ENCODE results near the gene ARID1B. TPM values are rescaled to one million over a fixed set of nuclear protein-coding genes. Genes with fewer than 3 reads are reported as not detected.
A peak's percentile ranks its signal among the peaks of the same experiment; 100 is the strongest.
"Not testable (repeated sequence)": the region's sequence is repeated elsewhere in the genome, so short reads cannot be mapped to it uniquely, and the experiment has no call there.

The ARID1B gene
- total RNA-seq, 1 donor from 2014 or later = 62.1 TPM

DNA sequence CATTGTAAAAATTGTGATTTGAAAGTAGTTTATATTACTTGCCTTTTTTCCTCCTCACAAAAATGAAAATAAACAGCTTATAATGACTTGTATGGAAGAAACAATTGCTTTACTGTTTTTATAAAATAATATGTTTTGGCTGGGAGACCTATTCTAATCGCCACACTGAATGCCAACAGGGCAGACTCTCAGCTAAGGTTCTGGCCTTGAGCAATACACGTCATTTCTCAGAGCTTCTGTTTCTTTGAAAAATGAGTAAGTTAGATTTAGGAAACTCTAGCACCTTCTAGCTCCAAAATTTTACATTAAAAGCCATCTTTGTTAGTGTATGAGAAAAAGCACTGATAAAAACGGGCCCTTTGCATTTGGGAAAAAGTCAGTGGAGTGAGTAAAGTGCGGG is 166.6 kb downstream of the ARID1B start:
- H3K79me2 ChIP-seq (ENCODE audit: low read depth) = peaks cover 98% of the 10 kb centered on the region
- H3K4me3 ChIP-seq = no peak overlapping the region
- no peaks in the 10 kb centered on the region for H3K27me3 ChIP-seq
- no peaks in the 10 kb centered on the region for H3K36me3 ChIP-seq
- H3K27ac ChIP-seq = peak overlapping the region; percentile 2
- peaks cover 27% of the 10 kb centered on the region for H3K4me1 ChIP-seq
- H3K27me3 Mint-ChIP-seq (ENCODE audit: insufficient read depth, low read depth) = peaks cover 6% of the 10 kb centered on the region
- H3K9me3 Mint-ChIP-seq = no peaks in the 10 kb centered on the region
- peaks cover 75% of the 10 kb centered on the region for H4K20me1 ChIP-seq (ENCODE audit: low read depth)
- H3K4me1 Mint-ChIP-seq = peaks cover 55% of the 10 kb centered on the region
- DNase-seq (ENCODE audit: low spot score) = no peak
- H3K36me3 Mint-ChIP-seq = no peaks in the 10 kb centered on the region
- peaks cover 13% of the 10 kb centered on the region for H3F3A ChIP-seq (ENCODE audit: low read depth)
- H2AFZ ChIP-seq (replicated peaks) = no peak overlapping the region
- H3K9me3 ChIP-seq (ENCODE audit: low read depth) = no peaks in the 10 kb centered on the region
- H3K4me2 ChIP-seq = peak overlapping the region; percentile 60
- H3K27ac Mint-ChIP-seq = peak overlapping the region; percentile 87
- no peak overlapping the region for H3K4me3 Mint-ChIP-seq
- no peak overlapping the region for H3K9ac ChIP-seq
- TF ChIP-seq EZH2 (IDR thresholded peaks at IDR 0.05) = no peak
- no peak for TF ChIP-seq CTCF (IDR thresholded peaks at IDR 0.05)
- no peak for TF ChIP-seq EZH2phosphoT487 (IDR thresholded peaks at IDR 0.05)

- H3K9me3 Mint-ChIP-seq = no peaks in the 10 kb centered on the region
- H2AFZ ChIP-seq (replicated peaks) = no peak overlapping the region
- peaks cover 6% of the 10 kb centered on the region for H3K27me3 Mint-ChIP-seq (ENCODE audit: insufficient read depth, low read depth)
- H3K36me3 Mint-ChIP-seq = no peaks in the 10 kb centered on the region
- no peak overlapping the region for H3K9ac ChIP-seq
- no peak overlapping the region for H3K27ac ChIP-seq
- TF ChIP-seq EZH2 (IDR thresholded peaks at IDR 0.05) (no peak), EZH2phosphoT487 (IDR thresholded peaks at IDR 0.05) (no peak), CTCF (IDR thresholded peaks at IDR 0.05) (no peak)
- peaks cover 98% of the 10 kb centered on the region for H3K79me2 ChIP-seq (ENCODE audit: low read depth)
- no peaks in the 10 kb centered on the region for H3K36me3 ChIP-seq
- no peak overlapping the region for H3K4me3 ChIP-seq
- H3K4me1 Mint-ChIP-seq = peaks cover 61% of the 10 kb centered on the region
- no peak for DNase-seq (ENCODE audit: low spot score)
- peak overlapping the region; percentile 41 for H3K4me3 Mint-ChIP-seq
- peak overlapping the region; percentile 87 for H3K27ac Mint-ChIP-seq
- peaks cover 13% of the 10 kb centered on the region for H3F3A ChIP-seq (ENCODE audit: low read depth)
- peak overlapping the region; percentile 60 for H3K4me2 ChIP-seq
- H4K20me1 ChIP-seq (ENCODE audit: low read depth) = peaks cover 77% of the 10 kb centered on the region
- no peaks in the 10 kb centered on the region for H3K9me3 ChIP-seq (ENCODE audit: low read depth)
- H3K27me3 ChIP-seq = no peaks in the 10 kb centered on the region
- H3K4me1 ChIP-seq = peaks cover 33% of the 10 kb centered on the region
These were observed 167.2 kb downstream of the ARID1B start for GRCh38 chr6:156944412-156944811.

GRCh38 chr6:156945789-156946172 is 168.6 kb downstream of the ARID1B start:
- H3K4me2 ChIP-seq; H3K27ac ChIP-seq; H3K27ac Mint-ChIP-seq; H3K4me3 ChIP-seq; H2AFZ ChIP-seq (replicated peaks); H3K9me3 ChIP-seq (ENCODE audit: low read depth); H3K27me3 ChIP-seq; H3K9me3 Mint-ChIP-seq; H3K9ac ChIP-seq; H3K4me3 Mint-ChIP-seq; H3K36me3 ChIP-seq; DNase-seq (ENCODE audit: low spot score); H3K27me3 Mint-ChIP-seq (ENCODE audit: insufficient read depth, low read depth); H3K36me3 Mint-ChIP-seq: not testable (repeated sequence)
- peaks cover 65% of the 10 kb centered on the region for H4K20me1 ChIP-seq (ENCODE audit: low read depth)
- H3K79me2 ChIP-seq (ENCODE audit: low read depth) = peaks cover 98% of the 10 kb centered on the region
- H3K4me1 Mint-ChIP-seq = peaks cover 59% of the 10 kb centered on the region
- peaks cover 27% of the 10 kb centered on the region for H3K4me1 ChIP-seq
- peaks cover 13% of the 10 kb centered on the region for H3F3A ChIP-seq (ENCODE audit: low read depth)

DNA sequence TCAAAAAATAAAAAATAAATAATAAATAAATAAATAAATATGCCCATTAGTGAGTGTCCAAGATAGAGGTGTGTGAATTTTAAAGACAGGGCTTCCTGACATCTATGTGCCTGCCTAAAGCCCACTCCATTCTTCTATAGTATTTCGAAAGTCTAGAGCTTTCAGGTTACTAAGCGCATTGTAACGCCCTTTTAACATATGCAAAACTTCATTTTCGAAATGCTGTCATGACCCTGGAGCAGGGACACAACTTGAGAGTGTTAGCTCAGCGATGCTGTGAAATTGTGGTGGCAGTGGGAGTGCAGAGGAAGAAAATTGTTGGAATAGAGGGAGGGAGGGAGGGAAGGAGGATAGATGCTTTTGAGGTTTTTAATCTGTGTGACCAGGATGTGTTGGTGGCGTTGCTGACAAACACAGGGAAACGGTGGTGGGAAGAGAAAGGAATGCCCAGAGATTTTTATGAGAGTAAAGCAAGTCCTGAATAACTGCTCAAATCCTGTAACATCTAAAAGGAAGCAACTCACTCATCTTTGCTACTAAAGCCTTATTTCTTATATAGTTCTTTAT is 169.3 kb downstream of the ARID1B start:
- H3K36me3 ChIP-seq = no peaks in the 10 kb centered on the region
- Mint-ChIP-seq H3K36me3 (peaks cover 2% of the 10 kb centered on the region), H3K4me3 (no peak overlapping the region), H3K27ac (peak overlapping the region; percentile 69), H3K4me1 (peaks cover 59% of the 10 kb centered on the region), H3K9me3 (no peaks in the 10 kb centered on the region), H3K27me3 (ENCODE audit: insufficient read depth, low read depth) (peaks cover 6% of the 10 kb centered on the region)
- no peak overlapping the region for H3K4me3 ChIP-seq
- H3K9ac ChIP-seq = no peak overlapping the region
- no peaks in the 10 kb centered on the region for H3K9me3 ChIP-seq (ENCODE audit: low read depth)
- no peak for DNase-seq (ENCODE audit: low spot score)
- H4K20me1 ChIP-seq (ENCODE audit: low read depth) = peaks cover 59% of the 10 kb centered on the region
- no peak overlapping the region for H3K27ac ChIP-seq
- H3K4me2 ChIP-seq = no peak overlapping the region
- H3K79me2 ChIP-seq (ENCODE audit: low read depth) = peaks cover 98% of the 10 kb centered on the region
- peaks cover 13% of the 10 kb centered on the region for H3F3A ChIP-seq (ENCODE audit: low read depth)
- H2AFZ ChIP-seq (replicated peaks) = no peak overlapping the region
- no peak for TF ChIP-seq EZH2 (IDR thresholded peaks at IDR 0.05)
- no peak for TF ChIP-seq CTCF (IDR thresholded peaks at IDR 0.05)
- TF ChIP-seq EZH2phosphoT487 (IDR thresholded peaks at IDR 0.05) = no peak
- H3K4me1 ChIP-seq = peaks cover 27% of the 10 kb centered on the region
- H3K27me3 ChIP-seq = no peaks in the 10 kb centered on the region

Data from neural progenitor cell (in vitro differentiated cells).